ENCODE measurements around the gene SLC10A7.

The SLC10A7 gene

DNA sequence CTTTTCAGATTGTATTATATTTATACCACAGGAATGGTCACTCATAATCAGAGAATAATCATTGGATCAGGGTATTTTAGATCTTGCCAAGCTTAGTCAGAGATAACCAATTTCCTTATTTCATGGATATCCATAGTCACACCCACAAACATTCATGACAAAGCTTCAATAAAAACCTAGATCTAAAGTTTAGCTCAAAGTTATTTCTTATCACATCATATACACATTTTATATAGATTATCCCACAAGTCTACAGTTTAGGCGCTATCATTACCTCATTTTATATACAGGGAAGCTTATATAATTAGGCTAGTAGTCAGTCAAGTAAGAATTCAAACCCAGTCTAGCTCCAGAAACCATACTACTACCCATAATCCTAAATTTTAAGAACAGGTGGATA, 82.3 kb downstream of the SLC10A7 start:
- DNase-seq (ENCODE audit: low read depth, low spot score) = no peak

DNA sequence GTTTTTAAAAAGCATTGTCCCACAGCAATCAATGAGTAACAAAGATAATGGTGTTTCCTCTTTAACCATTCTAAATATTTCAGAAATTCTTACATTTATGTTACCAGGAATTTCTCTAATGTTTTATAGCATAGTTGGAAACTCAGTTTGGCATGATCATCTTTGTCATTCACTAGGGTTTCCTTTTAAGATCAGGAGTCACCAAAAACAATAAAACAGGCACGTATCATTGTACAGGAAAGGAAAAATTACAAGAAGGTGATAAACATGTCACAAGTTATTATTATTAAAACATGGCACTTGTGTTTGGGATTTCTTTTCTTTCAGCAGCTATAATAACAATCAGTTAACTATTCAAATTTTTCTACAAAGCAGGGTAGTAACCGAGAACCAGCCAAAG, 84.0 kb downstream of the SLC10A7 start:
- DNase-seq (ENCODE audit: low read depth, low spot score) = no peak

DNA sequence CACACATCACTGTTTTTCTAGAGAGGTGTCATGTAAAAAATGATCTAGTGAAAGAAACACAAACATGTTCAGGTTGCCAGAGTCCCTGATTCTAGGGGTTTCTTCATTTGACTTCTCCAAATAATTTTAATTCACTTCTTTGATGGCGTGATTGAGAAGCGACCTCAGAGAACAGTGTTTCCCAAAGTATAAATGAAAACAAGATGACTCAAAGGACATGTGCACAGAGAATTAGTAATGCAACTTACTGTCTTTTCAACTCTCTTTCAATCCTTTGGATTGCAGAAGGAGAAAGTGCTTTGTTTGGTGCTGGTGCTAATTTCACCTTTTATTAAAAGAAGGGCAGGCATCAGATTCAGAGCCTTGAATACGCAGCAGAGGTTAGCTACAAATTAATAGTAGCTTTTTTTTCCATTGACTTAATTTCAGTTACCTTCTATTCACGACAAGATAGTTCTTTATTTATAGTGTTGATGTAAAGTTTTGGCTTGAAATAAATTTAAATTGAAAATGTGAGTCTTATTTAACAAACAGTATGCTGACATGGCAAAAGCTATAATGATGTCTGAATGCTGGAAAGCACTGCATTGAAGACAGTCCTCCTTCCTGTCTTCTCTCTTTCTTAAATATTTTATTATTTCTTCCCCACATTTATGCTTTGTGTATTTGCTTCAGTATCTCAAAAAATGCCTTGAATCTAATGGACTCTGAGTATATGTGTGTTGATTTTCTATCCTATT, 85.1 kb downstream of the SLC10A7 start:
- no peak for DNase-seq (ENCODE audit: low read depth, low spot score)

DNA sequence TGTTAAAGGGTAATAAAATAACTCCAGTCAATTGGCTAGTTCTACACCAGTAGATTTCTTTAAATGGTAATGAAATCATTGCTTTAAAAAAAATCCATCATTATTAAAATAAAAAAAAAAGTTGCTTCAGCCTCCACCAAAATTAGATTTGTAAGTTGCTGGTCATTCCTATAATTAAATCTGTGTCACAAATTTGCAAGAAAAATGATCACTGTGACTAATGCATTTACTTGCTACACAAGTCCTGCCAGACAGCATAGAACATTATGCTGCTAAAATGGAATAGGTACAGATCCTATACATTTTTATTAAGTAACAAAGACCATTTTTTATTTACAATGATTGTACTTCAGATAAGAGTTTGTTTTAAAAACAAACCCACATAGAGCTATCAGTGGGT, 85.8 kb downstream of the SLC10A7 start:
- DNase-seq (ENCODE audit: low read depth, low spot score) = no peak

DNA sequence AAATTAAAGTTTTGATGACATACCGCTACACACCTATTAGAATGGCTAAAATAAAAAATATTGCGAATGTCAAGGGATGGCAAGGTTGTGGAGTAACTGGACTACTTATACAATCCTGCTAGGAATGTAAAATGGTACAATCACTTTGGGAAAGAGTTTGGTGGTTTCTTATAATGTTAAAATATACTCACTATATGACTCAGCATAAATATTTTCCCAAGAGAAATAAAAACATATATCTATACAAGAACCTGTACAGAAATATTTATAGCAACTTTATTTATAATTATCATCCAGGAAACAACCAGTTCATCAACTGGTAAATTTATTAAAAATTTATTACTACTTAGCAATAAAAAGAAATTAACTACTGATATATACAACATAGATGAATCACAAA, 89.7 kb downstream of the SLC10A7 start:
- DNase-seq (ENCODE audit: low read depth, low spot score) = no peak

DNA sequence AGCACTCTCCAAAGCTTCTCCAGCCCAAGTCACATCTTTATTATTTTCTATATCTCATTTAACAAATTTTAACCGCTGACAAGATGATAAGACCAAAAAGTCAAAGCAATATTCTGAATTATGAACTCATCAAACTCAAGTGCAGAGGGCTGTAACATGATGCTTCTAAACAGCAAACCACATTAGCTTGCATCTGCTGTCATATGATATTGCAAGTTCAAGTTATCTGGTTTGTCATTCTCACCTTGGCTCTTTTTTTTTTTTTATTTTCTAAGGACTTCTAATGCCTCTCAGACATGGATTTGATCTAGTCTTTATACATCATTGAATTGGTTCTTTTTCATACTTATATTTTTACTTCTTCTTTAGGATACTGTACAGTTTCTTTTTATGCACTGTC, 93.4 kb downstream of the SLC10A7 start:
- DNase-seq (ENCODE audit: low read depth, low spot score) = no peak

DNA sequence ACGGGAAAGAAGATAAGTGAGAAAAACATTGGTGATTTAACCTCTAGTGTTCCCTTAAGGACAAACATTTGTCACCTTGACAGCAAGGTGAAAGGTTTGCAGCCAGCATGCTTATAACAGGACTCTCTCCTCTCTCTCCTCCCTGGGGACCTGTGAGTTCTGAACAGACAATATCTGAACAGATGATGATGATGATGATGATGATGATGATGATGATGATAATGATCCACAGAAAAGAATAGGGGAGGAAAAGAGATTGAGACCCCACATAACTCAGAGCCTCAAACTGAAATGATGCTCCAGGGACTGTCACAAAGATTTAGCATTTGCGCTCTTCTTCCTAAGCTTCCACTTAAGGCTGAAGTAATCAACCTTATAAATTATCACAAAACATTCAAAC, 103.9 kb downstream of the SLC10A7 start:
- DNase-seq (ENCODE audit: low read depth, low spot score) = no peak

DNA sequence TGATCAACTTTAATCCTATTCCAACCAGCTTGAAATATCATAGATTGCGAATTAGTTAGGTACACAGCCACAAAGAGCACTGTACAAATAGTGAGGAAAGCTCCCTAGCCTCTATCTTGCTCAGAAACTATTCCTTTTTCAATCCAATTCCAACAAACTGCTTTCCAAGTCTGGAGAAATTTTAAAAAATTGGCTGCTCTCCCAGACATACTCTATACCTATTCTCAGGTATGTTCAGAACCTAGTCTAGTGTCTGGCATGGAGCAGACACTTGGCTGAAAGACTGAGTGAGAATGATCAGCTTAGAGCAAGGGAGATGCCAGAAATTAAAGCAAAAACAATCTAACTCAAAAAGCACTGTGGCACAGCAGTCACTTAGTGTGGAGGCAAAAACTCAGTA, 105.9 kb downstream of the SLC10A7 start:
- no peak for DNase-seq (ENCODE audit: low read depth, low spot score)

DNA sequence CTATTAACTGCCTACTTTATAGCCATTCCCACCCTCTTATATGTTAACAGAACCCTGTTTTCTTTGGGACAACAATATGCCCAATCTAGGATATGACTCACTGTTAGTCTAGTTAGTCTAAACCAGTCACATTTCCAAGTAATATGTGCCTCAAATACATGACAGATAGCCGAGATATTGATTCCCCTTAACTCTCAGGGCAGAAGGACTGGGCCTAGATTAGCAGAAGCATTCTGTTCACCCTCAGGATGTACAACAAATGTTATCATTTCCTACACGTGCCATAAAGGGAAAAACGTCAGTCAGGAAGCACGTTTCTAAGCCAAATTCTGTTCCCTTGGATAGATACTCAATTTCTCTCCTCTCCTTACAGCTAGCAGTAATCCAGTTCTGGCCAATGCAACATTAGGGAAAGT, 114.1 kb downstream of the SLC10A7 start:
- no peak for DNase-seq (ENCODE audit: low read depth, low spot score)

DNA sequence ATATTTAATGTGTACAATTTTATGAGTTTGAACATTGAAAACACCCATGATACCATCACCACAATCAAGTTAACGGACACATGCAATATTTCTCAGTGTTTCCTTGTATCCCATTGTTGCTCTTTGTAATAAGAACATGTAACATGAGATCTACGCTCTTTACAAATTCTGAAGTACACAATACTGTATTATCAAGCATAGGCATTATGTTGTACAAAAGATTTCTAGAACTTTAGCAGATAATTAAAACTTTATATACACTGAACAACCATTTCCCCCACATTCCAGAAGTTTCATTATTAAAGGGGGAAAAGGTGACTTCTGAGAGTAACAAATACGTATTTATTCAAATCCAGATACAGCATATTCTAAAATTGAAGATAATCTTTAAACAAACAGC, 114.5 kb downstream of the SLC10A7 start:
- no peak for DNase-seq (ENCODE audit: low read depth, low spot score)

DNA sequence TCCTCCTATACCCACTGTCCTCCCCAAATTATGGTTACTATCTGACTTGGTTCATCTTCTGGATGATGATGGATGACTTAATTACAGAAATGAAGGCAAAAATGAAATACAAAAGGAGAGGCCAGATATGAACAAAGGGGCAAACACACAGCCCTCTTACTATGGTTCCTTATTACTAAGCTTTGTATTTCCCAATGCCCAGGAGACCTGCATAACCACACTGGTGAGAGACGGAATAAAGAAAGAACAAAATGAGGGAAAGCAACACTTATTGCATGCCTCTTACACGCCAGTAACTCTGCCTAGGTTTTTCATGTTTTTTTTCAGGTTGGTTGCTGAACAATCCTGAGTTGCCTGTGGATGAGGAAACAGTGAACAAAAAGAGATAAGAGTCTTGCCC, 120.5 kb downstream of the SLC10A7 start:
- no peak for DNase-seq (ENCODE audit: low read depth, low spot score)

DNA sequence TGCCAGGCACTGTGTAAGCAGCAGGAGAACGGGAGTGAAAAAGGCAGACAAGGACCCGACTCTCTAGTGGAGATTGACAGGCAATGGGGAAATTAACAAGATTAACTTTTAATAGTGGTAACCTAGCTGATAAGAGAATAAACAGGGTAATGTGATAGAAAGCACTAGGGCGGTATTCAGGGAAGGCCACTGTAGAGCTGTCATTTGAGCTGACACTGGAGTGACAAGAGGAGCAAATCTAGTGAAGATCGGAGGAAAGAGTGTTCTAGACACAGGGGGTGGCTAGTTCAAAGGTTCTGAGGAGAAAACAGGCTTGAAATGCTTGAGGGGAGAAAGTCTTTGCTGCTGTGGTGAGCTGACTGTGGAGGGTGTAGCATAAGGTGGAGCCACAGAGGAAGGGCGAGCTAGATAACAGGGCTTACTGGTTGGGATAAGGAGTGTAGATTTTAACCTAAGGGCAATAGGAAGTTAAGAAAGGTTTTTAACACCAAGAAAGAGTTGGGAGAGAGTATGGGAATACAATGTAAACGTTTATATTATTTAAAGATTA, 122.8 kb downstream of the SLC10A7 start:
- no peak for DNase-seq (ENCODE audit: low read depth, low spot score)

DNA sequence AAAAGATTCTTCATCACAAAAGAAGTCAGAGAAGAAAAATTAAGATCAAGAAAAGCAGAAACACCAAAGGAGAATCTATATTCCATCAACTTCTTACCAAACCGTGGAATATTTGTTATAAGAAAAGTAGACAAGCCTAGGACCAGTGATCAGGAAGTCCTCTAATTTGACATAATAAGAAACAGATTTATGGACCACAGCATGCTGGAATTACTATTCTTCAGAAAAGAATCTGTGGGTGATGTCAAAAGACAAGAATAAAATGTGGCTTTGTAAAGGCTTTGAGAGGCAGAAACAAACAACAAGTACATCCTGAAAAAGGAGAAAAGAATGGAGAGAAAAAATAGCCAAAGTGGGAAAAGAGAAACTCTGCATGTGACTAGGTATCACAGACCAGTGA, 123.3 kb downstream of the SLC10A7 start:
- no peak for DNase-seq (ENCODE audit: low read depth, low spot score)

DNA sequence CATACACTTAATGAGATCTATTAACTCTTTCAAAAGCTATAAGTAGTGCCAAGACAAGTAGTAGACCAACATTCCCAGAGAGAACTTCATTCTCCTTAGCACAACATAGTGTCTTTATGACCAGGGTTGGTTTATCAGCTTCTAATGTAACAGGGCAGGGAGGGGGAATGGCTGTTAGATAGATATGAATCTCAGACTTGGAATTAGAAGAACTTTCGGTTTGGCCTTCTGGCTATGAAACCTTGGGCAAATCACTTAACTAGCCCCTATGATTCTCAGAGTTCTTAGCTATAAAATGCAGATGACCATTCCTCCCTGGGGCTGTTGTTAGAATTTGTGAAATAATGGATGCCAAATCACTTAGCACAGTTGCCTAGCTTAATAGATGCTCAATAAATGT, 132.2 kb downstream of the SLC10A7 start:
- no peak for DNase-seq (ENCODE audit: low read depth, low spot score)

DNA sequence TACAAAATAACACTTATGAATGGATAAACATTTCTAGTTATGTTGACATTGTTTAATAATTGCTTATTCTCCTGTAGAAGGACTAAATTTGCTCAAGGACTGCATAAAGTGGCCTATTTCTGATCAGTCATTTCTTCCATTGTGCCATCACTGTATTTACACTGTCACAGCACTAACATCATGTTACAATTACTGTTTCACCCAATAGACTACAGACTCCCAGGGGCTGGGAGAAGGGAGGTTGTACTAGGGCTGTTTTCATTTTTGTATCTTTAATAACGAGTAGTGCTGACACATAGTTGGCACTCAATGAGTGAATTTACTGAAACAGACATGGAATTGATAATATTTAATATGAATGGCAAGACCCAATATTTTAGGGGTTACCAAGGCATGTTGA, 139.5 kb downstream of the SLC10A7 start:
- no peak for DNase-seq (ENCODE audit: low read depth, low spot score)

DNA sequence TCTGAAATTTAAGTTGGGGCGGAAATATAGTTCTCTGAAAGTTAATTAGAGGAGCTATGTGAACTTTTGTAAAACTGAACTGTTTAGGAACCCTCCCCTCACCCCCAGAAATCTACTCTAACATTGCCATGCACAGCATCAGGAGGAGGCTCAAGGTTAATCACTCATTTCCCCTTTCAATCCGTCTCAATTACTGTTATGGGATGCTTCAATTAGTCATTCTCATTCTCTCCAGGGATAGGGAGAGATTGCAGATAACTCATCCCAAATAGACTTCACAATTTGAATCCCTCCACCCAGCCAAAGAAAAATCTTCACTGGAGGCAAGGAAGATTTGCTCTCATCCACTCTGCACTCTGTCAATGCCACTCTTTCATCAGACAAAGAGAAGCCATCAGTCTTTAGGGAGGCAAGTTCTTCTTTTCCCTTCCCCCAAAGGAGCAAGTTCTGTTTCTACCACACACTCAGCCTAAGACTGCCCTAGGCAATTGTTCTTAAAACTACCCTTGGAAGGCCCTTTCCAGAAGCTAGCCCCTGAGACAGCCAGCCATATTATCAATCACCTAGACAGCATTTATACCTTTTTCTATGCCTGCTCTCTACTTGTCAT, 140.4 kb downstream of the SLC10A7 start:
- no peak for DNase-seq (ENCODE audit: low read depth, low spot score)

DNA sequence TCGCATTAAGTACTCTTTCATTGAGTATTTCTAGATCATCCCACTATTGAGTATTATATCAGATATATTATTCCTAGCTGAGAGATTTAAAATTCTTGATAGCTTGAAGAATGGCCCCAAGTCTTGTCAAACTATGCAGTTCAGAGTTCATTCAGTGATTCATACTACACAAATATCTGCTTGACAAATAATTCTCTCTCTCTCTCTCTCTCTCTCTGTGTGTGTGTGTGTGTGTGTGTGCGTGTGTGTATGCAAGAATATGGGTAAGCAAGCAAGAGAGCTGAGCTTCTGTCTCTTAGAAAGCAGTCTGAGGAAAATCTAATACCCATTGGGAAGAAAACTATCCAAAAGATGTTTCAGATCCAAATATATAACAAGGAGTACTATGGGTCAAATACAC, 142.0 kb downstream of the SLC10A7 start:
- DNase-seq (ENCODE audit: low read depth, low spot score) = no peak

DNA sequence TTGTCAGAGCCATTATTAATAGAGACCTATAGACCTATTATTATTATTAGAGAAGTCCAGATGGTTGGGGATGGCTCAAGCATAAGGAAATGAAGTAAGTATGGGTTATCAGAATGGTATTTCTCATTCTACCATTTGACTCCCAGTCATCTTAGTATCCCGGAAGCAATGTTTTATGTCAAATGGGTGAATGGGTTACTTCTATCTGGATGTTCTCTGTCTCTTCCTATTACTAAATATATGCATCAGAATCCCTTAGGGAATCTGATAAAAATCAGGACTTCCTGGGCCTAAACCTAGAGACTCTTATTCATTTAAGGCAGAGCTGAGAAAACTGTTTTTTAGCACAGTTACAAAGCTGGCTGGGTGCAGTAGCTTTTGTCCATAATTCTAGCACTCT, 149.9 kb downstream of the SLC10A7 start:
- DNase-seq (ENCODE audit: low read depth, low spot score) = no peak

DNA sequence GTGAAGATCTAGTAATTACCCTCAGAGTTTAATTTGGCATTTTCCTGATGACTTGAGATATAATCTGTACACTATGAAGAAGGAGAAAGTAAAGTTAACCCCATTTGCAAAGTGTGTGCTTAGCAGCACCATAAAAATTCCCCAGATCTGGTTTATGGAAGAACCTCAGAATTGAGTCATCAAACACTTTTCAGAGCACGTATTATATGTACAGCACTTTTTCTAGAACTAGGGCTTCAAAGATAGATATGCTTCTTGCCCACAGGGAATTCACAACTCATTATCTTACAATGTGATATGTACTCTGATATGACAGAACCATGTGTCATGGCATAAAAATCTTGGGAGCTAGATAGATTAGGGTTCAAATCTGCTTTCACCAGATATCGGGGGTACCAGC, 150.9 kb downstream of the SLC10A7 start:
- no peak for DNase-seq (ENCODE audit: low read depth, low spot score)

DNA sequence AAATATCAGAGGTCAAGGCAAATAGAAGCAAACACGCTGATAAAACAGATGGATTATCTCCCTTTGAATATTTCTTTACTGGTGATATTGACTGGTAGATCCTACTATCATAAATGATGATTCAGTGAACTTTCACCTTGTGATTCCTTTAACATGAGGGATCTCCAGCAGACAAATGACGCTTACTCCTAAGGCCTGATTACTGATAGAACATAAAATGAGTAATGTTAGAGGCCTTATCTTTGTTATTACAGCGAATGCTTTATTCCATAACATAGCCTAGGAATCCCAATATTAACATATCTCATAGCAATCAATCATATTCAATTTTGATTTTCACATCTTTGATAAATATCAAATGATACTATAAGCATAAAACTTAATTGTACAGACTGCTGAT, 152.3 kb downstream of the SLC10A7 start:
- no peak for DNase-seq (ENCODE audit: low read depth, low spot score)

DNA sequence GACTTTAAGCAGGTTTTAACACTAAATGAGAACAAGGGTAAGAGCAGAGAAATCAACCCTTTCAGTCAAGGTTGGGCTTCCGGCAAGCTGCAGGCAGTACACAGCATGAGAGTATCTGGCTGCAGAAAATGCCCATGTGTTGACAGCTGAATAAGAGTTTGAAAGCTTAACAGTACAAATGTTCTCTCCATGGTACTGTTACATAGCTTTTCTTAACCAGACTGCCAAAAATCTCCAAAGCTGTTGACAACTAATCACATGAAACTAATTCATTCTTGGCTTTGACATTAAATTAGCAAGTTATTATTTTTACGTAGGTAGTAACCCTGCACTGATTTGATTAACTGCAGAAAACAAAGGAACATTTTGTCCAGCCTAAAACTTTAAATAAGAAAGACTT, 153.5 kb downstream of the SLC10A7 start:
- no peak for DNase-seq (ENCODE audit: low read depth, low spot score)

DNA sequence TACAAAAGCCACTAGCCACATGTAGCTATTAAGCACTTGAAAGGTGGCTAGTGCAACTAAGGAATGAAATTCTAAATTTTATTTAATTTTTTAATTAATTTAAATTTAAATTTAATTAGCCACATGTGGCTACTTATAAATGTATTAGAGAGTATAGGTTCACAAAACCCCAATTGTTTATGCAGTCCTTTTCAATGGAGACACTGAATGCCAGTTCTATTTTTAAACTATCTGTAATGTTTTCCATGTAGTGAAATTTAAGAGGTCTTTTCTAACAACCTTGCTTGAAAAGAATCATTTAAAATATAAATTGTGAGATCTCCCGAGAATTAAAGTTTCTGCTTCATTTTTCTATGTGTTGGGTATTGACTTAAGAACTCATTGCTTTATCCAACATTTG, 154.4 kb downstream of the SLC10A7 start:
- no peak for DNase-seq (ENCODE audit: low read depth, low spot score)

DNA sequence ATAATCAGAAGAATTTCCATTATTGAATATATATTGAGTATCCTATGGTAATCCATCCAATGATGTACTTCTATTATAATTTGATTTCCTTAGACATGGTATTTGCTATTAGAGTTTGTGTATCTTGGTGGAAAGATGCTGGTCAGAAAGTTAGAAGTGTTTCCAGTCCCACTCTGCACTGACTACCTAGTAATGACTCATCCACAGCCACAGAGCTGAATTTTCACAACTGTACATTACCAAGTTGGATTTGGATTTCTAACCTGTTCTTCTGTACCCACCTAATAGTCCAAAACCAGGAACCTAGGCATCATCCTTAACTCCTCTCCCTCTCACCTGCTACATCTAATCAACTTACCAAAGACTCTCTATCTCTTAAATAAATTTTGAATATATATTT, 162.0 kb downstream of the SLC10A7 start:
- DNase-seq (ENCODE audit: low read depth, low spot score) = no peak
